AG04450 (cell line): ENCODE measurements around the gene CDY2B. TPM values are rescaled to one million over a fixed set of nuclear protein-coding genes. Genes with fewer than 3 reads are reported as not detected.
"Not testable (repeated sequence)": the region's sequence is repeated elsewhere in the genome, so short reads cannot be mapped to it uniquely, and the experiment has no call there.

Experiments used
- CTCF ChIA-PET: fragments of 300-600, 350-600 bp; formaldehyde crosslinking; extraction: SDS; loops from one replicate; lab custom pipeline; 2022; ENCODE audit warnings: antibody characterized with exemption, inconsistent platforms; lab: Charles Lee
- POLR2A ChIA-PET: fragments of 350-600 bp; formaldehyde crosslinking; extraction: SDS; loops from one replicate; lab custom pipeline; 2021; ENCODE audit warnings: antibody characterized with exemption, inconsistent platforms; lab: Yijun Ruan, JAX
- DNase-seq: peaks from one replicate; pipeline ENCODE4 v3.0.0-alpha.2; 2011; ENCODE audit warnings: low read depth, low spot score
- H3K27ac ChIP-seq: one replicate; pipeline ENCODE4 v1.5.1; 2012; ENCODE audit warnings: low read depth, low read length, control low read depth
- H3K27me3 ChIP-seq: one replicate; pipeline ENCODE4 v1.6.0; 2012; ENCODE audit warnings: low read length; ENCODE audit not compliant: control insufficient read depth, insufficient read depth
- H3K4me3 ChIP-seq: 2 replicates; pipeline ENCODE4 v1.5.1; 2011; ENCODE audit warnings: mild to moderate bottlenecking, low read depth, low read length, control low read depth
- H3K9me3 ChIP-seq: 2 replicates; pipeline ENCODE4 v1.5.1; 2012; ENCODE audit warnings: low read length; ENCODE audit not compliant: control insufficient read depth, insufficient read depth
- polyA plus RNA-seq: library from polyadenylated mRNA; depleted of rRNA; stranded (reverse); fragments of >200 nt; gene quantifications from 2 replicates; pipeline ENCODE4 v1.2.3, GENCODE V29; 2011; rRNA removed

The CDY2B gene
- polyA plus RNA-seq, 1 experiment = not detected

DNA sequence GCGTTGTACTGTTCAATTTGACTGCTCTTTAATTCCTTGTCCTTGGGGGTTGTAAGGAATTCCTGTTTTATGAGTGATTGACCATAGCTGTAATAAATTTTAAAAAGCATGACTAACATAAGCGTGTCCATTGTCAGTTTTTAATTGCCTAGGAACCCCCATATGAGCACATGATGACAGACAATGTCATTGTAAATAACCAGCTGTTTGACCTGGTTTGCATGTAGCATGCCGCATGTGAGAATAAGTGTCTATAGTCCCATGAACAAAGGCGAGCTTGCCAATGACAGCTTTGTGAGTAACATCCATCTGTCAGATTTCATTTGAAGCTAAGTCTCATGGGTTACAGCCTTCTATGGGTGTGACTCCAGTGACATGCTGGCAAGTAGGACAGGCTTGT lies 30.9 kb downstream of the CDY2B start:
- DNase-seq, H3K9me3 ChIP-seq, CTCF ChIA-PET, H3K27me3 ChIP-seq, POLR2A ChIA-PET, H3K4me3 ChIP-seq, H3K27ac ChIP-seq: not testable (repeated sequence)

DNA sequence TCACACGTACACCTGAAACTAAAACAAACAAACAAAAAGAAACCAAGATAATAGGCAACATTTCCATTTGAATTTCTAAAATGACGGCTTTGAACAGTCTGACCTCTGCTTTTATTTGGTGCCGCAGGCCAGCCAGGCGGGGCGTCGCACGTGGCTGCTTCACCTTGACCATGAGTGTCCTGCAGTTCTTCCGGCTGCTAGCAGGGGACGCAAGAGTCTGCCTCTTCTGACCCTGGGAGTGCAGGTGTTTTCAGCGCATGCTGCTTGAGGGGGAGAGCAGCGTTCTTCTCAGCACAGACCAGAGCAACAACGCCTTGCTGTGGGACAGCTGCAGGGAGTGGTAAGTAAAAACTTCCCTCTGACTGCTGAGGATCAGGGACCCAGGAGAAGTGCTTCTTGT lies 47.9 kb downstream of the CDY2B start:
- H3K4me3 ChIP-seq, CTCF ChIA-PET, DNase-seq, H3K27me3 ChIP-seq, POLR2A ChIA-PET, H3K27ac ChIP-seq, H3K9me3 ChIP-seq: not testable (repeated sequence)

Other genes starting within 250 kb of the CDY2B start
- not detected in 2 replicates for gene CDY2A, start 145.6 kb upstream of the CDY2B start, polyA plus RNA-seq